Nephron progenitor cell (in vitro differentiated cells): ENCODE measurements around the gene HS2ST1.

Source experiments
- DNase-seq: peaks from one replicate; pipeline ENCODE4 v3.0.0; 2021
- H3K27ac Mint-ChIP-seq: 2 replicates; pipeline ENCODE4 v1.8.0; 2021; ENCODE audit warnings: mild to moderate bottlenecking, moderate library complexity, mixed read lengths
- H3K27me3 Mint-ChIP-seq: 2 replicates; pipeline ENCODE4 v1.8.0; 2021; ENCODE audit warnings: mild to moderate bottlenecking, low read depth, mixed read lengths; ENCODE audit not compliant: poor library complexity
- H3K36me3 Mint-ChIP-seq: 2 replicates; pipeline ENCODE4 v1.8.0; 2021; ENCODE audit warnings: low read depth, mixed read lengths
- H3K4me1 Mint-ChIP-seq: 2 replicates; pipeline ENCODE4 v1.8.0; 2021; ENCODE audit warnings: mixed read lengths
- H3K4me3 Mint-ChIP-seq: 2 replicates; pipeline ENCODE4 v1.8.0; 2021; ENCODE audit warnings: mild to moderate bottlenecking, moderate library complexity, mixed read lengths
- H3K9me3 Mint-ChIP-seq: 2 replicates; pipeline ENCODE4 v1.8.0; 2021; ENCODE audit warnings: mild to moderate bottlenecking, moderate library complexity, mixed read lengths
- CTCF ChIP-seq: fragments of 200-600 bp; sonication (generic); IDR thresholded peaks from 2 replicates; pipeline ENCODE4 v1.5.0; 2021; ENCODE audit warnings: antibody characterized with exemption

HS2ST1 gene

GRCh38 chr1:87115317-87115890, 201.0 kb downstream of the HS2ST1 start:
- no peak overlapping the region for H3K4me3 Mint-ChIP-seq
- no peaks in the 10 kb centered on the region for H3K9me3 Mint-ChIP-seq
- H3K36me3 Mint-ChIP-seq, result no peaks in the 10 kb centered on the region
- peaks cover 4% of the 10 kb centered on the region for H3K27me3 Mint-ChIP-seq
- peaks cover 14% of the 10 kb centered on the region for H3K4me1 Mint-ChIP-seq
- TF ChIP-seq CTCF, result no peak
- DNase-seq, result no peak
- H3K27ac Mint-ChIP-seq, result no peak overlapping the region

- Mint-ChIP-seq H3K36me3 (no peaks in the 10 kb centered on the region), H3K4me3 (no peak overlapping the region), H3K27me3 (peaks cover 4% of the 10 kb centered on the region), H3K9me3 (no peaks in the 10 kb centered on the region), H3K4me1 (peaks cover 14% of the 10 kb centered on the region), H3K27ac (no peak overlapping the region)
- DNase-seq, result no peak
- TF ChIP-seq CTCF, result no peak
Measured at GRCh38 chr1:87115891-87116290, 201.5 kb downstream of the HS2ST1 start.

- DNase-seq, result no peak
- Mint-ChIP-seq H3K9me3 (no peaks in the 10 kb centered on the region), H3K4me3 (no peak overlapping the region), H3K27me3 (peaks cover 4% of the 10 kb centered on the region), H3K27ac (no peak overlapping the region), H3K36me3 (no peaks in the 10 kb centered on the region), H3K4me1 (peaks cover 25% of the 10 kb centered on the region)
- TF ChIP-seq CTCF, result no peak
Measured at GRCh38 chr1:87117761-87118368, 203.4 kb downstream of the HS2ST1 start.

- Mint-ChIP-seq H3K9me3 (no peaks in the 10 kb centered on the region), H3K4me1 (peaks cover 29% of the 10 kb centered on the region), H3K27ac (peak overlapping the region; percentile 93), H3K27me3 (peaks cover 4% of the 10 kb centered on the region), H3K36me3 (no peaks in the 10 kb centered on the region), H3K4me3 (no peak overlapping the region)
- TF ChIP-seq CTCF, result no peak
- no peak for DNase-seq
Measured at GRCh38 chr1:87119541-87120140, 205.2 kb downstream of the HS2ST1 start.

GRCh38 chr1:87120779-87121178, 206.3 kb downstream of the HS2ST1 start:
- H3K36me3 Mint-ChIP-seq, result no peaks in the 10 kb centered on the region
- H3K4me1 Mint-ChIP-seq, result peaks cover 29% of the 10 kb centered on the region
- no peaks in the 10 kb centered on the region for H3K9me3 Mint-ChIP-seq
- no peak overlapping the region for H3K4me3 Mint-ChIP-seq
- peak overlapping the region; percentile 91 for H3K27ac Mint-ChIP-seq
- no peak for TF ChIP-seq CTCF
- no peaks in the 10 kb centered on the region for H3K27me3 Mint-ChIP-seq
- DNase-seq, result no peak
